Gastroesophageal sphincter (tissue), 3 donors: ENCODE data around the gene TBC1D4.

Source experiments
- EP300 ChIP-seq: sonication (generic); formaldehyde crosslinking; IDR thresholded peaks from one replicate; pipeline ENCODE4 v1.6.1; 2017; ENCODE audit warnings: antibody characterized with exemption, mild to moderate bottlenecking
- POLR2A ChIP-seq, 2 donors: fragments of 450-650 bp; IDR thresholded peaks; one replicate each; pipeline ENCODE4 v1.6.1; 2017; ENCODE audit warnings: antibody characterized with exemption in 2 of 2, mild to moderate bottlenecking in 2 of 2, moderate library complexity in 1 of 2
- POLR2AphosphoS5 ChIP-seq: sonication (generic); formaldehyde crosslinking; IDR thresholded peaks from one replicate; pipeline ENCODE4 v1.6.1; 2017; ENCODE audit warnings: antibody characterized with exemption
- TF ChIP-seq, protein P1 (sequence below), 4 experiments: fragments of 200-600 bp in 2 of 4; fragments of 450-650 bp in 2 of 4; sonication (generic) in 1 of 4; IDR thresholded peaks; one replicate each; pipeline ENCODE4 v1.5.1; 2017 to 2019; ENCODE audit warnings: antibody characterized with exemption in 4 of 4, mild to moderate bottlenecking in 2 of 4, moderate library complexity in 2 of 4

DNA sequence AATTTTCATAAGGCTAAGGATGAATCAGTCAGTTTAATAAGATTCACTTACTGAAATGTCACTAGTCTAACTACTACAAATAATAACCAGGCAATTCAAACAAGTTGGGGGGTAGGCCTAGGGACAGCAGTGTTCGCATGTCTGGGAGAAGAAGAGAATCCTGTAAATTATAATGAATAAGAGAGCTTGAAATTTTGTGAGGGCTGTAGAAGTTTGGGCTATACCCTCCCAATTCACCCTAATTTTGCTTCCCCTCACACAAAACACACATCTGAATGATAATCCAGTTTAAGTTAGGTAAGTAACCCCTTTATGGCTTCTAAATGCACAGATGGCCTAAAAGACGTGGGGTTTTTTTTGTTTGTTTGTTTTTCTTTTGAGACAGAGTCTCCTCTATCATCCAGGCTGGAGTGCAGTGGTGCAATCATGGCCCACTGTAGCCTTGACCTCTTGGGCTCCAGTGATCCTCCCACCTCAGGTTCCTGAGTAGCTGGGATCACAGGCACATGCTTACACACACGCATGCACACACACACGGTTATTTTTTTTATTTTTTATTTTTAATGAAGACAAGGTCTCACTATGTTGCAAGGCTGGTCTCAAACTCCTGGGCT is 69.9 kb downstream of the TBC1D4 start:
- TF ChIP-seq, protein P1, sequence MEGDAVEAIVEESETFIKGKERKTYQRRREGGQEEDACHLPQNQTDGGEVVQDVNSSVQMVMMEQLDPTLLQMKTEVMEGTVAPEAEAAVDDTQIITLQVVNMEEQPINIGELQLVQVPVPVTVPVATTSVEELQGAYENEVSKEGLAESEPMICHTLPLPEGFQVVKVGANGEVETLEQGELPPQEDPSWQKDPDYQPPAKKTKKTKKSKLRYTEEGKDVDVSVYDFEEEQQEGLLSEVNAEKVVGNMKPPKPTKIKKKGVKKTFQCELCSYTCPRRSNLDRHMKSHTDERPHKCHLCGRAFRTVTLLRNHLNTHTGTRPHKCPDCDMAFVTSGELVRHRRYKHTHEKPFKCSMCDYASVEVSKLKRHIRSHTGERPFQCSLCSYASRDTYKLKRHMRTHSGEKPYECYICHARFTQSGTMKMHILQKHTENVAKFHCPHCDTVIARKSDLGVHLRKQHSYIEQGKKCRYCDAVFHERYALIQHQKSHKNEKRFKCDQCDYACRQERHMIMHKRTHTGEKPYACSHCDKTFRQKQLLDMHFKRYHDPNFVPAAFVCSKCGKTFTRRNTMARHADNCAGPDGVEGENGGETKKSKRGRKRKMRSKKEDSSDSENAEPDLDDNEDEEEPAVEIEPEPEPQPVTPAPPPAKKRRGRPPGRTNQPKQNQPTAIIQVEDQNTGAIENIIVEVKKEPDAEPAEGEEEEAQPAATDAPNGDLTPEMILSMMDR (IDR thresholded peaks at IDR 0.05): no peak
- TF ChIP-seq POLR2AphosphoS5 (no peak), EP300 (no peak), POLR2A (IDR thresholded peaks at IDR 0.05) (no peak)
